GM19238 (cell line): ENCODE results near the gene HDHD5.
"Not testable (repeated sequence)": the region's sequence is repeated elsewhere in the genome, so short reads cannot be mapped to it uniquely, and the experiment has no call there.

ENCODE experiments used
- DNase-seq: peaks from one replicate; pipeline ENCODE4 v3.0.0; 2011; ENCODE audit warnings: low spot score; ENCODE audit not compliant: insufficient read length

Gene HDHD5

DNA sequence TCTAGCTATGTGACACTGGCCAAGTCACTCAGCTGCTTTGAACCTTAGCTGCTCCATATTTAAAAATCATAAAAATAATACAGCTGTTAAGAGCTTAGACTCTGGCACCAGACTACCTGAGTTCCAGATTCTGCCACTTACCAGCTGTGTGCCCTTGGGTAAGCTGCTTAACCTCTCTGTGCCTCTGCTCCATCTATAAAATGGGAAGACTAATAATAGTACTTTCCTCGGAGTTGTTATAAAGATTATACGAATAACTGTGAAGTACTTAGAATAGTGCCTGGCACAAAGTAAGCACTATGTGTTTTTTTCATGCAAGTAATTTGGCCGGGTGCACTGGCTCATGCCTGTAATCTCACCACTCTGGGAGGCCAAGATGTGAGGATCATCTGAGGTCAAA, 1.4 kb downstream of the HDHD5 start:
- no peak for DNase-seq

DNA sequence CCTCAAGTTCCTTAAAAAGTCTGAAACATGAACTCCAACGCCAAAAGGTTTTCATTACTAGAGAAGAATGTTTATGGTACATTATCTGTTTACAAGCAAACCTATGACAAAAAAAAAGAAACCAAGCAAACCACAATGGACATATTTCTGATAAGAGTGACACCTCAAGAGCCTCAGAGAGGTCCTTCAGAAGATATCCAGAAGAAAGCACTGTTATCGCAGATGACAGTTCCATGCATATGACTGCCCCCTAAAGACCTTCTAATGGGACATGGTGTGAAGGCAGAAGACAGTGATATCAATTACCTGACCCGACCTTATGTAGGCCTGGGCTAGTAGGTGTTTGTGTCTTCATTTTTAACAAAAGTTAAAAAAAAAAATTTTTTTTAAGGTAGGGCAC, 3.1 kb downstream of the HDHD5 start:
- no peak for DNase-seq

DNA sequence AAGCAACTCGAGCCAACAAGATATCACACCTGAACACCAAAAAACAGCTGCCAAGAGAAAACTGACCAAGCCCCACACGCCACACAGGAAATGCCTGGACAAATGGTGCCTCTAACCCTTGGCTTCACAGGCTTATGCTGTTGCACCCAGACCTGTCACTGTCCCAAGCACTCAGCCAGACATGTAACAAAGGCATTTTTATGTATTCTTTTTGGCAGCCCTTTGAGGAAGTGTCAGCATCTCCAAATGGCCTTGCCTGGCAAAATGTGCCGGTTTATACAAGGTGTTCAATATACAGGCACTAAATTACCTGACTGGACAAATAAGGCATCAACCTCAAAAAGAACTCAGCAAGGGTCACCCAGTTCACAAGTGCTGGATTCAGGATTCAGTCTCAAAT, 6.1 kb downstream of the HDHD5 start:
- DNase-seq = no peak

DNA sequence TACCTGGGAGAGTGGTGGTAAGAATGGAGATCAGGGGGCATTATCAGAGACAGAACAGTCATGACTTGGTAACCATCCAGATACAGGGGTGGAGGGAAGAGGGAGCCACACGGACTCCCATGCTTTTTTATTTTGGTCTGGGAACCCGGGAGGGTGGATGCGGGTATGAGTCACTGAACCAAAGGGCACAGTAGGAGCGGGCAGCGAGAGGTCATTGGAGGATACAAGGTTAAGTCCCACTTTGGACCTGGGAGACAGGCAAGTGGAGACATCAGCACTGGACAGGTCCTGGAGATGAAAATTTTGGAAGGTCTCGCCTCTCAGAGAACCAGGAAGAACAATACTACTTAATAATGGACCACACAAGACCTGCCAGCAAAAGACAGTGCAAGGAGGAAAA, 6.7 kb downstream of the HDHD5 start:
- no peak for DNase-seq

DNA sequence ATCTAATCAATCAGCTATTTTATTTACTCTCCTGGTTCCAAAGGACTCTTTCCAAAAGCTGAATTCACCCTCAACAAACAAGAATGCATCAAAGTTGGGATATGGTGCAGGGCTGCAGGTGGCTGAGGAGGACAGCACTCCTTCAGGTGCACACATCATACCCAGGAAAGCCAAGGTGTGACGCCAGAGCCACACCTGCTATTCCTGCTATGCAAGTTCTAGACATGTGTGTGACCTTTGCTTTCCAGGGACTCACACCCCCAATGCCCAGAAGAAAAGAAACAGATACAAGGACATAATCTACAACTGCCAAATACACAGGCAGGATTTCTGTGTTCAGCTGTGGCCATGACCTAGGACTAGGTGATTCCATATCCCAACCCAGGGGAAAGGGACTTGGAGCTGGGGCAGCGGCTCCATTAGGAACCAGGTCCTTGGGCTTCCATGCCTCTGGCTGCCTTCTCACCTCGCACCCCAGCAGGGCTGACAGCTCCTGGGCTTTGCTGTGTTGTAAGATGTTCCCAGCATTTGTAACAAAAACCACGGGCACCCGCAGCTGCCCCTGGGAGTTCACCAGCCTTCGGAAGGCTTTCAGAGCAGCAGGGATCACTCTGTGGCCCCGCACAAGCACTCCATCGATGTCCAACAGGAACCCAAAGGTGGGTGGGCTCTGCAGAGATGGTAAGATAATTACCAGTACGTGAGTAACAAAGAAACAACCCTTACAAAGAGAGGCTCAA, 9.8 kb downstream of the HDHD5 start:
- DNase-seq = no peak

DNA sequence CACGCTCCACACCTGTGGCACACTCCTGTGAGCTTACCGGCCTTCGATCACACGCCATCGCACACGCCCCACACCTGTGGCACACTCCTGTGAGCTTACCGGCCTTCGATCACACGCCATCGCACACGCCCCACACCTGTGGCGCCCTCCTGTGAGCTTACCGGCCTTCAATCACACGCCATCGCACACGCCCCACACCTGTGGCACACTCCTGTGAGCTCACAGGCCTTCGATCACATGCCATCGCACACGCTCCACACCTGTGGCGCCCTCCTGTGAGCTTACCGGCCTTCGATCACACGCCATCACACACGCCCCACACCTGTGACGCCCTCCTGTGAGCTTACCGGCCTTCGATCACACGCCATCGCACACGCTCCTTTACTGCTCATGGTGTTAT, 11.6 kb downstream of the HDHD5 start:
- DNase-seq = not testable (repeated sequence)

DNA sequence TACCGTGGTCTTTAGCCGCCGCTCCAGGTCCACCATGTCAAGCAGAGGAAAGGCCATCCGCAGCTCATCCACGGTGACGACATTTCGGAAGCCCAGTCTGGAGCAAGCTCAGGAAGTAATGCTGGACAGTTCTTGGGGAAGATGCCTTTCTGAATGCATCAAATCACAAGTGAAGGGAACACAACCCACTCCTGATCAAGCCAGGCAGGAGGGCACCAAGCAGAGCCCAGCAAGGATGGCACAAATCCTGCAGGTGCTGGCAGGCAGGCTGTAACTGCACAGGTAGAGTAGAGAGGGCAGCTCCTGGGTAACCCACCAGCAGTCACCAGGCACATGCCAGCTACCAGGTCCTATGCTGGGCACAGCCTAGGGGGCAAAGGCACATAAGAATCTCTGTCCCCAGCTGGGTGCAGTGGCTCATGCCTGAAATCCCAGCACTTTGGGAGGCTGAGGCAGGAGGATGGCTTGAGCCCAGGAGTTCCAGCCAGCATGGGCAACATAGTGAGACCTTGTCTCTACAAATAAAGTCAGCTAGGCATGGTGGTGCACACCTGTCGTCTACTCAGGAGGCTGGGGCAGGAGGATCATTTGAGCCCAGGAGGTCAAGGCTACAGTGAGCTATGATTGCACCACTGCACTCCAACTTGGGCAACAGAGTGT, 13.9 kb downstream of the HDHD5 start:
- DNase-seq = no peak

DNA sequence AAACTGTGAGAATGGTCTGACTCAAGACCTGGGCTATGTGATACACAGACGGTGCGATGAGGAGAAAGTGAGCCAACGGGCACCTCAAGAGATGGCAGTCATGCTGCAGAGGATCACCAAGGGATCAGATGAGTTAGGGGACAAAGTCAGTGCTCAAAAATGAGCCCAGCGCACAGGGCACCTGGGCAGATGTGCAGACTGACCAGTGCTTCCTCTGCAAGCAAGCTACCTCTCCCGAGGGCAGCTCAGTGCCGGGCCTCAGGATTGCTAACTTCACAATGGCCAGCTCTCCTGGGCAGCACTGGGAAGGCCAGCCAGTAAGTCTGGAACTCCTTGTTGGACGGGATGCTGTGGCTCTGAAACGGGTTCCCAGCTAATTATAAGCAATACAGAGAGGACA, 15.3 kb downstream of the HDHD5 start:
- no peak for DNase-seq

DNA sequence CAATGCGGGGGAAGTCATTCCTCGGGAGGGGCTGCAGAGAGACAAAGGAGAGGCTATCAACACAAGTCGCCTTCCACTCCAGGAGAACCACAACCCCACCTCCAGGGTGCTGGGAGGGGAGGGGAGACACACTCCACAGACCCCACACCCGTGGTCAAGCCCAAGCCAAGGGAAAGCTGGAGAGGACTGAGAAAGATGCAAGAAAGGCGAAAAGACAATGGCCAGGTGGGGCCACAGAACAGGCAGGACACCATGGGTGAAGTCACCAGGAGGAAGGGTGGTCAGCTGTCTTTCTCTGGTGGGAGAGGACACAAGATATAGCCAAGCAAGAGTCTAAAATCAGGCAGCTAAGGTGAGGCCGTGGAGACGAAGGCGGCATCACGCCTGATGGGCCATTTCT, 16.0 kb downstream of the HDHD5 start:
- DNase-seq = no peak

DNA sequence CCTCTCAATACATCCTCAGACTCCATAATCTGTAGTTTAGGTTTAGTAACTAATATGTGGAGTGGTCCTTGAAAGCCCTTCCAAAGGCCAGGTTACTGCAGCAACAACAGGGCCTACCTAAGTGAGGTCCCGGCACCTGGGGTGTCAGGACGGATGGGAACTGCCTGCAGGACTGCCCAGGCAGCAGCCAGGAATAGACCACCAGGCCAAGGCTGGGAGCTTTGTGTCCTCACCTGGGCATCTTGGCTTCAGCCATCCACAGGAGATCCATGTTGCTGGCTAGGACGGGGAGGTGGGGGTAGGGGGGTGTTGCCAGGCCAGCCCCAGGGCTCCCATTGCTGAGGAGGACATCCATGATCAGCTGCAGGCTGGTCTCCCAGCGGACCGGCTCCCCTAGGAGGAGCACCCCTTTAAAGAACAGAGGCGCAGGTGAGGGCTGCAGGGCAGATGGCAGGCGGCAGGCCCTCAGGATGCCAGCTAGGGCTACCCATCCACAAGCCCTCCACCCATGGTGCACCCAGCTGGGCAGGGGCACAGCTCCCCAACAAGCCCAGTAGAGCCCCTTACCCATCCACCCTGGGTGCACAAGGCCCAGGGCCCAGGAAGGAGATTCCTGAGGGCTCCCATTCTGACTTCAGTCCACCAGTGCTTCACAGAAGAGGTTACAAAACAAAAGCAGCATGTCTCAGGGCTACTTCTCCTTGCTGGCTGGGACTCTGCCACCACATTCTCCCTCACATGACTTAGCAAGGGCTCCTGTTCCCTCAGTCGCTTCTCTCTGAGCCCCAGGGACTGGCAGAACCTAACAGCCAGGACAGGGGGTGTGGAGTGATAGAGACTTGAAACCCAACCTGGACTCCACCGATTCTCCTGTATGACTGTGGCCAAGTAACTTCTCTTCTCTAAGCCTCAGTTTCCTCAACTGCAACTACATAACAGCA, 18.0 kb downstream of the HDHD5 start:
- no peak for DNase-seq

DNA sequence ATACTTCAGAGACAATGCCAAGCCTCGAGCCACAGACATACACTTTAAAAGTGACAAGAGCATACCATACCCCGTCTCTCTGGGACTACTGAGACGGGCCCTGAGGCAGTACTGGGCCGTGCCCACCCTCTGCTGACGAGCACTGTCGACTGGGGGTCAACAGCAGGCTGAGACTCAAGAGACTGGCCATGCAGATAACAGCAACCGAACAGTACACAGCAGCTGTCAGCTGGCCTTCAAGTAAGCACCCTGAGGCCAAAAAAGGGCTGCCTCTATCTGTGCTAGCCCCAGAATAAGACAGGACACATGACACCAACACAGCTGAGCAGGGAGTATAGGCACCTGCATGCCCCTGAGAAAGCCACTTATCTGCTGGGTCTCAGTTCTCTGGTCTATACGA, 19.1 kb downstream of the HDHD5 start:
- DNase-seq = no peak

DNA sequence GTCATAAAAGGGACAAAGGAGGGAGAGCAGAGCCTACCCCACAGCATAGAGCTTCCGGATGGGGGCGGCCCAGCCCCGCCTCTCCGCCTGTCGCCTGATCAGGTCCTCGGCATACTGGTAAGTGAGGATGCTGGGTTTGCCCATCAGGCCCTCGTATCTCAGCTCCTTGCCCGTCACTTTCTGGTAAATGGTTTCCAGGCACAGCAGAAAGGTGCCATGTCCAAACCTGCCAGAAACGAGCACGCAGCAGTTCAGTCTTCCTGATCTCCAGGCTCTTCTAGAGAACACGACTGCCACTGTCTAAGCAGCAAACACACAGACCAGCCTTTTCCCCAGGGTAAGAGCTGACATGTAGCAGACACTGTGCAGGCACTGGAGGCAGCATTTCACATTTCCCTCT, 20.6 kb downstream of the HDHD5 start:
- DNase-seq = no peak

DNA sequence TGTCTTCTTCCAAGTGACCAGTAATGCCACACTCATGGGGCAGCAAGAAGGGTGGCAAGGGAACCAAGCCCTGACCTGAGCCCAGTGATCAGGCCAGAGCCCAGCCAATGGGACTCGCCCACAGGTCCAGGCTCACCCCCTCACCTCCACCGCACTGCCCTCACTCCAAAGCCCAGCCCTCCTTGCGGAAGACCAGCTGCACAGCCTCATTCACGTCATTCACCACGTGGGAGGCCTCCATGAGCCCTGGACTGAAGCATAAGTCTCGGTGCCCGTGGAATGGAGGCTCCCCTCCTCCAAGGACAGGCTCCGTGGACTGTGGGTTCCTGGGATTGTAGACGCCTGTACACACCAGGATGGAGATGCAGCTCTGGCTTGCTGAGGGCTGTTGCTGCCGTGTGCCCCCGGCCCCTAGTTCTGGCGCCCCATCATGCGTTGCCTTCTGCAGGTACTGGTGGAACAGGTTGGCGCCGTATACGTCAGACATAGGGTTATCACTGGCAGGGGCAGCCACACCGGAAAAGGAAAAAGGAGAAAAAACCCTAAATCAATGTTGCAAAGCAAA, 21.1 kb downstream of the HDHD5 start:
- no peak for DNase-seq

DNA sequence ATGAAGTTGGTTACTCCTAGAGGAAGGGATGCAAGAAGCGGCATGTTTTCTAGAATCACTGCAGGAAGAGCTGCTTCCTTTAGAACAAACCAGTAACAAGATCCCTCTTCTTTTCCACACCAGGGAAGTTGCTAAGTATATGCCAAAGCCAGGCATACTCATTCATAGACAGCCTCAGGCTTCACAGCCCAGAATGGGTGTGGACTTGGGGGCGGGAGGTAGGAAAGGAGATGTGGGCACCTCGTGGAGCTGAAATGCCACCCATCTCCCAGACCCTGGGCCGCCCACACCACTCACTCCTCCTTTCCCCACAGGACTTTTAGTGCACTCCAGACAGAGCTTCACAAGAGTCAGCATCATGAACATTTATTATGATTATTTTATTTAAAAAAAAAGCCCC, 21.9 kb downstream of the HDHD5 start:
- no peak for DNase-seq

DNA sequence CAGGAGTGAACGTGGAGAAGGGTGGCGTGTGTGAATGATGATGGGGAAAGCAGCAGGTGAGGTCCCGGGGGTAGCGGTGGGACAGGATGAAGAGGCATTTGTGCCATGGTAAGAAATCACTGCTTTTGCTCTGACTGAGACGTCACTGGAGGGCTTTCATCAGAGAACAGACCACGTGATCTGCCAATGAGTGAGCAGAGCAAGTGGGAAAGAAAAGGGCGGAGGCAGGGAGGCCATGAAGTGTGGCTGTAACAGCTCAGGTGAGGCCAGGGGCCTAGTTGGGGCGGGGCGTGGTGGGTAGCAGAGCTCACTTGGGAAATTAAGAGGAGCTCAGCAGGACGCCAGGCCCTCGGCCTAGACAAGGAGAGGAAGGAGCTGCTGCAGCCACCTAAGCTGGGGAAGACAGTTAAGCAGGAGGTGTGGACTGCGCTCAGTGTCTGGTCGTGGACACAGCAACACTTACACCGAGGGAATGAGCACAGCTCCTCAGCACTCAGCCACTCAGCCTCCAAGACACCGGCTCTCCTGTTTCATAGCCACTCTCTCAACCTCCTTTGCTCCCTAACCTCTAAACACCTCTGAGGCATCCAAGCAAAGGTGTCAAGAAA, 23.8 kb downstream of the HDHD5 start:
- DNase-seq = no peak

DNA sequence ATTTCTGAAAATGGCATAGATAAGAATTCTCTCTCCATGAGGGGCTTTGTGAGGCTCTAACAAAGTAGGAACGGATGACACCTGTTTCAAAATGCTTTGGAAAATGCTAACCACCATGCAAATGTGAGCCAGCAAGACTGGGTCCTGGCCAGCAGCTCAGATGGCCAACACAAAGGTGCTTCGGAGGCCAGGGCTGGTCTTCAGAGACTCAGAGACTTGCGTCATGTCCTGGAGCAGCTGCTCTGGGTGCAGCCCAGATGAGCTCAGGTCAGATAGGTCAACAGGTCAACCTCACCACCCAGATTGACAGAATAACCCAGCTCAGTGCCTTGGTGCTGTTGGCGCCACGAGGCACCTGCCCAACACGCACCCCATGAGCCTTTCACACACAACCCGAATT, 25.9 kb downstream of the HDHD5 start:
- no peak for DNase-seq

DNA sequence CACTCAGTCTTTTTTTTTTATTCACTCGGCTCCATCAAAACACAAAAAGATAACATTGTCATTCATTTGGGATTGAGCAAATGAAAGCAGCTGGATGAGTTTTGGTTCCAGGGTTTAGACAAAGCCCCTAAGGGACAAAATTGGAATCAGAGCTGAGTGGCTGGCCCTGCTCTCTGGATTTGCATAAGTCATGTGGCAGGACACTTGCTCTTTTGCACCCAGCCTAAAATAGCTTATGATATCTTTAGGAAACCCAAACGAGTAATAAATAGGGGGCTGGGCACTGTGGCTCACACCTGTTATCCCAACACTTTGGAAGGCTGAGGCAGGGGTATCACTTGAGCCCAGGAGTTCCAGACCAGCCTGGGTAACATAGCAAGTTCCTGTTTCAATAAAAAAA, 27.0 kb downstream of the HDHD5 start:
- no peak for DNase-seq

DNA sequence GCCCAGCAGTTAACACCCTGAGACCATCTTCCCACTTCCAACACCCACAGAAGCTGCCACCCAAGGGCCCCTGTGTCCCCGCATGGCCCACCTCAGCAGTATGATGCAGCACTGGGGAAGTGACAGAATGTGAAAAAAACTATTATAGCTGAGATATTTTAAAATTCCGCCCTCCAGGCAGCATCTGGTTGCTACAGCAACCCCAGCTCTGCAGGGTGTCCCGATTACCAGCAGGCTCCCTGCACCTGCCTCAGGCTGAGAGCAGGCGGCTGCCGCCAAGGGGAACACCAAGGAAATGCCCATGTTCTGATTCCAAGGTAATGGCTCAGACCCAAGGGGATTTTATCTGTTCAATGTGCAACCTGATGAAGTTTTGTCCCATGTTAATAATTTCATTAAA, 27.4 kb downstream of the HDHD5 start:
- no peak for DNase-seq

DNA sequence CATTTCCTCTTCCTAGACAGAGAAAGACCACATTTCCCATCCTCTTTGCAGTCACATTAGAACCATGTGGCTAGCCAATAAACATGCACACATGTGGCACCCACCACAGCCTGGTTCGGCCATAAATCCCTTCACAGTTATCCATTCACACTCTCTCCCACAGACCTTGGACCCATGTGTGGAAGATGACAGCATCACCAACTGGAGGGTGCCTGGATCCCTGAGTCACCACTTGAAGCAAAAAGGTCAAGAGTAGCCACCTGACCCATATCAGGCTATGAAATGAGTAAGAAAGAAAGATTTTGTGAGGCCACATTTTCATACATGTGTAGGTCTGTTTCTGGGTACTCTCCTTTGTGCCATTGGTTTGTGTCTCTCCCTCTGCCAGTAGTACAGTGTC, 28.9 kb downstream of the HDHD5 start:
- no peak for DNase-seq

DNA sequence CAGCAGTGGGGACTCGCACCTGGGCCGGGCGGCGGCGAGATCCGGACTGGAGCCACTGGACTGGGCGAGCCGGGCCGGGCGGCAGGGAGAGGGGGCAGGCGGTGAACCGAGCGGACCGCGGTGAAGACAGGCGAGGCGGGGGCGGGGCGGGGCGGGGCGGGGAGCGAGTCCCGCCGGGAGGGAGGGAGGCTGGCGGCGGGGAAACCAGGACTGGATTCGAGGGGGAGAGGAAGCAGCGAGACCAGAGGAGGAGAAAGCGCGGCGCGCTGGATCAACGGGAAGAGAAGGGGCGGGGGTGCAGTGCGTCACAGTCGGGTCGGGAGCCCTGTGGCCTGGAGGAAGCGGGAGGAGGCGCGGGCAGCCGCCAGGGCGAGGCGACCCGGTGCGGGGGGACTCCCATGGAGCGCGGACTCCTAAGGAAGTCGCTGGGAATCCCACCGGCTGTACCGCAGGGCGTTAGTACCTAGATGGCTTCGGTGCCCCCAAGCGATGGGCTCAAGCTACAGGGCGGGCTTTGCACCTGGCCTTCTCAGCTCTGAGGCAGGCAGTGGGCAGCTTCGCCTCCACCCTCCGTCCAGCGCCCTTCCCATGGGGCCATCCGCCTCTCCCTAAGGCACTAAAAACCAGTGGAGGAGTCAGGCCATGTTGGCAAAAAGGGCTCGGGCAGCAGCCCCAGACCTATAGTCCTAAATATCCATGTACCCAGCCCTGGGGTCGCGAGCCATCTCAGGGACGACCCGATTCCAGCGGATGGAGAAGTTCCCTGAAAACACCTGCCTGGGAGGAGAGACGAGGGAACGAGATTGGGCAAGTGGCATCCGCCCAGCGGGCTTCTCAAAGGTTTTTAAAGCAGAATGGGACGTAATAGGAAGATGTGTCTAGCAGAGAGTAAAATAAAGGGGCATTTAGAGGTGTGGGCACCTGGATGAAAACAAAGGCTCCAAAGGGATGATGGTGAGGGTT, 37.6 kb downstream of the HDHD5 start, which contains the start of gene TMEM121B:
TSS of gene TMEM121B (minus strand) at position 128 of the 963 bp plus-strand sequence. CDS start 233 bp downstream, outside the sequence.
- DNase-seq = no peak
